22Rv1 (cell line): ENCODE results near the gene TRPM5.

Experiments used
- CTCF ChIP-seq: fragments of 450-650 bp; IDR thresholded peaks from 2 replicates; pipeline ENCODE4 v1.5.1; 2017; ENCODE audit warnings: mild to moderate bottlenecking
- ZFX ChIP-seq: fragments of 450-650 bp; IDR thresholded peaks from 2 replicates; pipeline ENCODE4 v1.6.1; 2017; ENCODE audit warnings: antibody characterized with exemption, borderline replicate concordance

GRCh38 chr11:2425506-2425905, 18.8 kb downstream of the TRPM5 start:
- TF ChIP-seq CTCF (no peak), ZFX (no peak)
